NCI-H82 treated with DMSO at 0.1 percent for 48 hours (cell line): ENCODE data around the gene CABP5.
"Not testable (repeated sequence)": the region's sequence is repeated elsewhere in the genome, so short reads cannot be mapped to it uniquely, and the experiment has no call there.

Experiments
- DNase-seq: peaks from one replicate; lab custom pipeline; 2025; ENCODE audit not compliant: unreplicated experiment; lab: John Stamatoyannopoulos, UW

The CABP5 gene

DNA sequence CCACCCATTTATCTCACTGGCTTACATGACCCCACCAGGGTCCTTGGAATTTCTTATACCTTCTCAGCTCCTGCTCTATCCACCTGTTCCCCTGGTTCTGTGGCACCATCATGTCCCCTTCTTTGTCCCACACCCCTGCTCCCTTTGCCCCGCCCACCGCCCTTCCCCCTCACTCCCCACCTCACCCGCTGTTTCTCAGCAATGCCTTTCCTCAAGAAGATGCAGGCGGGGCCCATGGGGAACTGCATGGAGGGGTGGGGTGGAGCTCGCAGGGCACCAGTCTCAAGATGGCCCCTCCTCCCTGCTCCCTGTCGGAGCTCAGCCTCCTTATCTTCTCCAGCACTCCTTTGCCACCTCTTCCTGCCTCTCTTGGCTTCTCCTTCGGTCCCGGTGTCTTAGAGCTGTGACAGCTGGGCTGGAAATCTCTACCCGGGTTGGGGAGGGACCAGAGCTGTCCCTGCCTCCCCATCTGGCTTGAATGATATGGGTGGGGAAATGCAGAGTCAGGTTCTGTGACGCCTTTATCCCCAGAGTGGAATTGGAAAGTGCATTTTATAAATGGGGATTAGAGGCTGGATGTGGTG lies at the start of gene CABP5:
CABP5 (minus strand) TSS at position 405 of the 584 bp plus-strand sequence; CDS start at position 248, 157 bp downstream.
- peak; percentile 96 for DNase-seq

DNA sequence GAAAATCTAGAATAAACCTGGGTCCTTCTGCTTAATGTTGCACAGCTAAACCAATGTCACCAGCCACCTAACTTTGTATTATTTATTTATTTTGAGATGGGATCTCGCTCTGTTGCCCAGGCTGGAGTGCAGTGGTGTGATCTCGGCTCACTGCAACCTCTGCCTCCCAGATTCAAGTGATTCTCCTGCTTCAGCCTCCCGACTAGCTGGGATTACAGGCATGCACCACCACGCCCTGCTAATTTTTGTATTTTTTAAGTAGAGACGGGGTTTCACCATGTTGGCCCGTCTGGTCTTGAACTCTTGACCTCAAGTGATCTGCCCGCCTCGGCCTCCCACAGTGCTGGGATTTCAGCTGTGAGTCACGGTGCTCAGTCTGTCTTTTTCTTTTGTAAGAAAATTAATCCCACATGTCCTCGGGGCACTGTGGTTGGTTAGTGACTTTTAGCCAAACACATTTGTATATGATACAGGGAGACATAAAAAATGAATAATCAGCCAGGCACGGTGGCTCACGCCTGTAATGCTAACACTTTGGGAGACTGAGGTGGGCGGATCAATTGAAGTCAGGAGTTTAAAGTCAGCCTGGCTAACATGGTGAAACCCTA lies 47.3 kb upstream of the CABP5 start:
- not testable (repeated sequence) for DNase-seq

GRCh38 chr19:48090281-48090802 lies 46.5 kb upstream of the CABP5 start:
- DNase-seq = no peak

- not testable (repeated sequence) for DNase-seq
Observed at GRCh38 chr19:48088991-48089390, 45.1 kb upstream of the CABP5 start.

- peak; percentile 32 for DNase-seq
Observed at GRCh38 chr19:48085904-48086864, 42.3 kb upstream of the CABP5 start.

DNA sequence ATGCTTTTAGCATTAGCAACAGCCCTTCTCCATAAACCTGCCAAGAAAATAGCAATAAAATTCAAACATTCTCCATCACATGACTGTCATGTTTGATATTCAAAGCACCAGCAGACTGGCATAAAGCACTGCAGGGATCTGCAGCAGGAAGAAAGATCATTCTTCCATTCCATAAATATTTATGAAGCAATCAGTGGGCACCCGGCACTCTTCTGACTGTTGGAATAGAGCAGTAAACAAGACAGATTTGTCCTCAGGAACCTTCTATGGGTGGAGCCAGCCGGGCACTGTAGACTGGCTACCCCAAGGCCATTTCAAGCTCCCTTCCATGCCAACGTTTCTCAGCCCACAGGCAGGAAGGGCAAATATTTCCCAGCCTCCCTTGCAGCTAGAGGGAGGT lies 41.2 kb upstream of the CABP5 start:
- DNase-seq = no peak

DNA sequence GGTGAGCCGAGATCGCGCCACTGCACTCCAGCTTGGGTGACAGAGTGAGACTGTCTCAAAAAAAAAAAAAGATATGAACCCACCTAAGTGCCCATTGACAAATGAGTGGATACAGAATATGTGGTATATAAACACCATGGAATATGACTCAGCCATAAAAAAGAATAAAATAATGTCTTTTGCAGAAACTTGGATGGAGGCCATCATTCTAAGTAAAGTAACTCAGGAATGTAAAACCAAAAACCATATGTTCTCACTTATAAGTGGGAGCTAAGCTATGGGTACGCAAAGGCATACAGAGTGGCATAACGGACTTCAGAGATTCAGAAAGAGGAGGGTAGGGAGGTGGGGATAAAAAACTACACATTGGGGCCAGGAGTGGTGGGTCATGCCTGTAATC lies 37.2 kb upstream of the CABP5 start:
- no peak for DNase-seq

DNA sequence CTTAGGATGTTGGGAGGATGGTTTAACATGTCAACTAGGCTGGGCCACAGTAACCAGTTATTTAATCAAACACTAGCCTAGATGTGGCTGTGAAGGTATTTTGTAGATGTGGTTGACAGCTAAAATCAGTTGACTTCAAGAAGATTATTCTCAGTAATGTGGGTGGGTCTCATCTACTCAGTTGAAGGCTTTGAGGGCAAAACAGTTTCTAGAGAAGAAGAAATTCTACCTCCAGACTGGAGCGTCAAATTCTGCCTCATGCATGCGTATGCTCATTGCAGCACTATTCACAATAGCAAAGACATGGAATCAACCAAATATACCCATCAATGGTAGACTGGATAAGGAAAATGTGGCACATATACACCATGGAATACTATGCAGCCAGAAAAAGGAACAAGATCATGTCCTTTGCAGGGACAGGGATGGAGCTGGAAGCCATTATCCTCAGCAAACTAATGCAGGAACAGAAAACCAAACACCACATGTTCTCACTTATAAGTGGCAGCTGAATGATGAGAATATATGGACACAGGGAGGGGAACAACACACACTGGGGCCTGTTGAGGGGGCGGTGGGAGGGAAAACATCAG lies 26.4 kb upstream of the CABP5 start:
- not testable (repeated sequence) for DNase-seq

GRCh38 chr19:48069435-48069834 lies 25.6 kb upstream of the CABP5 start:
- DNase-seq = peak; percentile 10

- no peak for DNase-seq
Observed at GRCh38 chr19:48064509-48064908, 20.6 kb upstream of the CABP5 start.

GRCh38 chr19:48061401-48062344 lies 17.8 kb upstream of the CABP5 start:
- DNase-seq = no peak

GRCh38 chr19:48060381-48060780 lies 16.5 kb upstream of the CABP5 start:
- DNase-seq = no peak

- DNase-seq = no peak
Observed at GRCh38 chr19:48059331-48059730, 15.5 kb upstream of the CABP5 start.

GRCh38 chr19:48053856-48054255 lies 10.0 kb upstream of the CABP5 start:
- DNase-seq = no peak

DNA sequence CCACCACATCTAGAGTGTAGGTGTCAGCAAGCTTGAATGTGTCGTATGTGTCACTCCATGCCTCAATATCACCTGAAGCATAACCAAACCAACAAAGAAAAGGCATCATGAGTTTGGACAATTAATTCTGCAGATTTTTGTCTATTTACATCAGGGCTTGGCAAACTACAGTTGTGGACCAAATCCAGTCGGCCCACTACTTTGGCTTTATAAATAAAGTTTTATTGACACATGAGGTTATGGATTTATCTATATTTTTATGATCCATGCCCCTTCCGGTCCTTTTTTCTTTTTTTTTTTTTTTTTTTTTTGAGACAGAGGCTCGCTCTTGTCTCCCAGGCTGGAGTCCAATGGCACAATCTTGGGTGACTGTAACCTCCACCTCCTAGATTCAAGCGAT lies 9.2 kb upstream of the CABP5 start:
- no peak for DNase-seq

GRCh38 chr19:48051335-48052033 lies 7.6 kb upstream of the CABP5 start:
- DNase-seq = no peak

DNA sequence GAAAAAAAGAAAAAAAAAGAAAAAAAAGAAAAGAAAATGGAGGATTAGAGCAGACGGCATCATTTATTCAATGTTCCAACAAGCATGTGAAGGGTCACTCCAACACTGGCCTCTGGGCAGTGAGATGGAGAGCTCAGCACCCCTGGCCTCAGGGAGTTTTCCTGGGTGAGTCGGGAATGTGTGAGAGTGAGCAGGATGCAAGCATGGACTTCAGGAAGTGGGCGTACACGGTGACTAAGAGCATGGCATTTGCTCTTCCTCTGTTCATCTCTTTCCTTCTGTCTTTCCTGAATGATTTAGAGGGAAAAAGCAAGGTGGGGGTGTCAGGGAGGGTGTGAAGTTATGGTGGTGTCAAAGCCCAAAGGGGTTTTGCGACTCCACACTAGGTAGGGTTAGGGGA lies 682 bp upstream of the CABP5 start:
- no peak for DNase-seq

GRCh38 chr19:48041877-48042580 lies 1.9 kb downstream of the CABP5 start:
- no peak for DNase-seq

DNA sequence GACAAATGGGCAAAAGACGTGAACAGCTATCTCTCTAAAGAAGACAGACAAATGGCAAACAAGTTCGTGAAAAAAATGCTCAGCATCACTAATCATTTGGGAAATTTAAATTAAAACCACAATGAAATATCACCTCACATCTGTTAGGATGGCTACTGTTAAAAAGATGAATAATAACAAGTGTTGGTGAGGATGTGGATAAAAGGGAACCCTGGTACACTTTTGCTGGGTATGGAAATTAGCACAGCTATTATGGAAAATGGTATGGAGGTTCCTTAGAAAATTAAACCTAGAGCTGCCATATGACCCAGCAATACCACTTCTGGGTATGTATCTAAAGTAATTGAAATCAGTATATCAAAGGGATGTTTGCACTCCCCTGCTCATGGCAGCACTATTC lies 7.1 kb downstream of the CABP5 start:
- no peak for DNase-seq
